K562 (cell line): Measurements from ENCODE around the gene MED31. TPM values are rescaled to one million over a fixed set of nuclear protein-coding genes. Genes with fewer than 3 reads are reported as not detected.

ENCODE experiments used
- ATAC-seq: fragments of 200-7000 bp; cut with Tn5 transposase; 3 replicates; pipeline ENCODE4 v1.9.1; 2020; ENCODE audit warnings: moderate library complexity
- BruUV-seq: library from RNA; stranded (reverse); fragments of 400-500 nt; replicated peaks from 2 replicates; lab custom pipeline; 2021; lab: Mats Ljungman, UMichigan
- CTCF ChIA-PET: fragments of 300-600 bp; formaldehyde crosslinking; extraction: SDS; loops from one replicate; lab custom pipeline; 2021; ENCODE audit warnings: low intra/inter-chr PET ratio; lab: Yijun Ruan, JAX
- POLR2A ChIA-PET: fragments of 300-600, 350-650 bp; sonication (Branson Sonifier 250); formaldehyde crosslinking; extraction: SDS; loops from one replicate; lab custom pipeline; 2021; ENCODE audit warnings: antibody characterized with exemption, inconsistent platforms; lab: Yijun Ruan, JAX
- DNase-seq, 4 experiments: peaks; one replicate each; pipeline versions ENCODE4 v3.0.0 to v3.0.0-alpha.2; 2011 to 2018; ENCODE audit warnings: low spot score in 3 of 4, mixed read lengths in 3 of 4; ENCODE audit errors: extremely low read depth in 1 of 4
- FAIRE-seq: peaks from 2 replicates; lab custom pipeline; 2011; peaks lifted over from hg19 to GRCh38; lab: Jason Lieb, UNC
- H2AFZ ChIP-seq: 2 replicates; pipeline ENCODE4 v1.6.0; 2011; ENCODE audit warnings: low read depth, low read length, control low read depth, inconsistent platforms
- H3K27ac ChIP-seq: fragments of 200-600 bp; 3 replicates; pipeline ENCODE4 v1.8.0; 2011; ENCODE audit warnings: low read depth, mild to moderate bottlenecking, control low read depth, inconsistent platforms, low read length, moderate library complexity, mixed read lengths; ENCODE audit errors: extremely low read depth
- H3K27me3 ChIP-seq, 2 experiments: fragments of 300-600 bp in 1 of 2; 2 replicates in 1 of 2; 3 replicates in 1 of 2; pipeline versions ENCODE4 v1.6.0 to v1.8.0; 2011; ENCODE audit warnings: inconsistent platforms in 2 of 2, low read length in 2 of 2, mild to moderate bottlenecking in 1 of 2, mixed read lengths in 1 of 2, moderate library complexity in 1 of 2; ENCODE audit not compliant: control insufficient read depth in 2 of 2, insufficient read depth in 2 of 2
- H3K36me3 ChIP-seq: fragments of 300-600 bp; 3 replicates; pipeline ENCODE4 v1.8.0; 2011; ENCODE audit warnings: mild to moderate bottlenecking, low read length, inconsistent platforms; ENCODE audit not compliant: control insufficient read depth, insufficient read depth
- H3K4me1 ChIP-seq, 2 experiments: fragments of 200-600 bp in 1 of 2; replicated peaks in 1 of 2; 2 replicates in 1 of 2; 3 replicates in 1 of 2; pipeline versions ENCODE4 v1.5.1 to v1.8.0; 2011; ENCODE audit warnings: inconsistent platforms in 2 of 2, low read length in 2 of 2, mild to moderate bottlenecking in 1 of 2, mixed read lengths in 1 of 2, moderate library complexity in 1 of 2; ENCODE audit not compliant: control insufficient read depth in 2 of 2, insufficient read depth in 2 of 2
- H3K4me2 ChIP-seq: 2 replicates; pipeline ENCODE4 v1.6.1; 2011; ENCODE audit warnings: low read length, control low read depth, inconsistent platforms, mixed read lengths; ENCODE audit not compliant: insufficient read depth
- H3K4me3 ChIP-seq: fragments of 200-600 bp; sonication (generic), shearing (Covaris generic); 2 replicates; pipeline ENCODE4 v1.5.1; 2016; ENCODE audit warnings: control low read depth, inconsistent platforms
- H3K79me2 ChIP-seq: fragments of 200-600 bp; 3 replicates; pipeline ENCODE4 v1.8.0; 2011; ENCODE audit warnings: low read length, inconsistent platforms; ENCODE audit not compliant: control insufficient read depth, insufficient read depth
- H3K9ac ChIP-seq, 2 experiments: 2 replicates each; pipeline versions ENCODE4 v1.6.0 to v1.6.1; 2011; ENCODE audit warnings: low read depth in 2 of 2, low read length in 2 of 2, control low read depth in 1 of 2, inconsistent platforms in 1 of 2, mild to moderate bottlenecking in 1 of 2, mixed read lengths in 1 of 2; ENCODE audit not compliant: insufficient read depth in 1 of 2
- H3K9me1 ChIP-seq: one replicate; pipeline ENCODE4 v1.6.0; 2011; ENCODE audit warnings: inconsistent platforms, mild to moderate bottlenecking, low read length, moderate library complexity; ENCODE audit not compliant: control insufficient read depth, insufficient read depth
- H3K9me3 ChIP-seq: replicated peaks from 2 replicates; pipeline ENCODE4 v1.5.1; 2011; ENCODE audit warnings: low read depth, low read length, inconsistent platforms; ENCODE audit not compliant: control insufficient read depth, insufficient read depth
- H4K20me1 ChIP-seq: replicated peaks from 2 replicates; pipeline ENCODE4 v1.6.1; 2011; ENCODE audit warnings: low read length, inconsistent platforms, mixed read lengths; ENCODE audit not compliant: control insufficient read depth, insufficient read depth
- ATF1 ChIP-seq, 2 experiments: fragments of 450-650 bp in 1 of 2; IDR thresholded peaks; 2 replicates each; pipeline ENCODE4 v1.6.1; 2016; ENCODE audit warnings: missing compliant biosample characterization in 1 of 2, missing genetic modification characterization in 1 of 2
- ATF7 ChIP-seq: fragments of 450-650 bp; IDR thresholded peaks from 2 replicates; pipeline ENCODE4 v1.7.1; 2014; ENCODE audit warnings: mild to moderate bottlenecking, moderate library complexity
- CHD1 ChIP-seq: fragments of 200-600 bp; sonication (generic); IDR thresholded peaks from one replicate; pipeline ENCODE4 v1.6.1; 2012; ENCODE audit warnings: mild to moderate bottlenecking, moderate library complexity, low read length, inconsistent platforms
- DACH1 ChIP-seq: fragments of 450-650 bp; IDR thresholded peaks from 2 replicates; pipeline ENCODE4 v1.6.1; 2018; ENCODE audit not compliant: partially characterized antibody
- FOXK2 ChIP-seq, 2 experiments: fragments of 450-650 bp; IDR thresholded peaks in 1 of 2; conservative IDR thresholded peaks in 1 of 2; 2 replicates each; pipeline ENCODE4 v1.6.1; 2016; ENCODE audit warnings: low read depth in 2 of 2, mild to moderate bottlenecking in 1 of 2
- HDAC2 ChIP-seq: fragments of 450-650 bp; IDR thresholded peaks from 2 replicates; pipeline ENCODE4 v1.6.1; 2016; ENCODE audit warnings: mild to moderate bottlenecking
- HNRNPH1 ChIP-seq: fragments of 200-400 bp; formaldehyde crosslinking; optimal IDR thresholded peaks from 2 replicates; pipeline ENCODE3; 2017; ENCODE audit warnings: low read depth, mild to moderate bottlenecking, low read length, moderate library complexity
- KAT7 ChIP-seq: sonication (generic); formaldehyde crosslinking; IDR thresholded peaks from 2 replicates; pipeline ENCODE4 v1.8.0; 2022; ENCODE audit warnings: missing genetic modification reagents, mild to moderate bottlenecking, borderline replicate concordance
- KDM1A ChIP-seq, 2 experiments: fragments of 450-650 bp; IDR thresholded peaks; 2 replicates each; pipeline ENCODE4 v1.6.1; 2016; ENCODE audit warnings: mild to moderate bottlenecking in 2 of 2
- MTF1 ChIP-seq: fragments of 250-450 bp; sonication (Bioruptor Pico); IDR thresholded peaks from 2 replicates; pipeline ENCODE4 v1.9.0; 2021; ENCODE audit warnings: moderate library complexity, mild to moderate bottlenecking, inconsistent platforms, borderline replicate concordance
- PHF21A ChIP-seq: fragments of 450-650 bp; IDR thresholded peaks from 2 replicates; pipeline ENCODE4 v1.6.1; 2017; ENCODE audit warnings: low read depth, borderline replicate concordance
- RBM17 ChIP-seq: fragments of 200-400 bp; formaldehyde crosslinking; IDR thresholded peaks from 2 replicates; pipeline ENCODE4 v1.6.1; 2017; ENCODE audit warnings: low read depth, mild to moderate bottlenecking, low read length, borderline replicate concordance
- TCFL5 ChIP-seq: fragments of 250-450 bp; sonication (Bioruptor Pico); conservative IDR thresholded peaks from 2 replicates; pipeline ENCODE4 v1.6.1; 2021; ENCODE audit warnings: mild to moderate bottlenecking, moderate library complexity, matching md5 sums
- ZNF165 ChIP-seq: fragments of 250-450 bp; sonication (Bioruptor Pico); IDR thresholded peaks from 2 replicates; pipeline ENCODE4 v1.4.0; 2020; ENCODE audit warnings: borderline replicate concordance
- WGBS: fragments of 100-300 bp; shearing (Covaris generic); methylation state at CpG from one replicate; pipeline ENCODE4 v1.1.6; 2016; ENCODE audit warnings: low coverage, mixed read lengths; ENCODE audit not compliant: insufficient coverage; ENCODE audit errors: missing lambda C conversion rate; 5-methylcytosine and 5-hydroxymethylcytosine counted together
- in situ Hi-C: fragments of 300-500 bp; cut with MboI; formaldehyde crosslinking; loops from 4 replicates; pipeline ENCODE4 v1.15.0; 2018; ENCODE audit warnings: inconsistent platforms, mixed read lengths
- intact Hi-C: fragments of 100-400 bp; cut with micrococcal nuclease; formaldehyde crosslinking; loops from 2 replicates; pipeline ENCODE4 v1.14.2; 2022
- polyA plus RNA-seq, 8 experiments: library from polyadenylated mRNA; depleted of rRNA in 4 of 8; stranded (reverse) in 5 of 8; unstranded in 3 of 8; fragments of >200 nt; fragmentation: Nextera tagmentation in 2 of 8; fragmentation: Illumina TruSeq in 1 of 8; extraction: Ambion mirVana in 2 of 8; extraction: Trizol in 1 of 8; gene quantifications; 2 replicates each; pipeline versions ENCODE4 v1.2.1 to v1.2.3, GENCODE V29; 2011 to 2014; ENCODE audit warnings: inconsistent platforms in 1 of 8, missing spikeins in 1 of 8
- total RNA-seq, 7 experiments: library from RNA; depleted of rRNA in 6 of 7; stranded (reverse); fragments of >200 nt in 6 of 7; fragmentation: Illumina TruSeq in 2 of 7; extraction: Trizol in 2 of 7; gene quantifications; 2 replicates each; pipeline versions ENCODE4 v1.2.1 to v1.2.3, GENCODE V29; 2011 to 2021; ENCODE audit warnings: low replicate concordance in 1 of 7
- TF ChIP-seq, protein P1 (sequence below): fragments of 250-450 bp; sonication (Bioruptor Pico); IDR thresholded peaks from 2 replicates; pipeline ENCODE4 v1.9.0; 2021; ENCODE audit warnings: mild to moderate bottlenecking
- TF ChIP-seq, protein P2 (sequence below): sonication (generic); formaldehyde crosslinking; IDR thresholded peaks from 2 replicates; pipeline ENCODE4 v1.8.0; 2022; ENCODE audit warnings: mild to moderate bottlenecking, missing genetic modification reagents
- TF ChIP-seq, protein P3 (sequence below): sonication (generic); formaldehyde crosslinking; IDR thresholded peaks from 2 replicates; pipeline ENCODE4 v1.8.0; 2022; ENCODE audit warnings: mild to moderate bottlenecking, missing genetic modification reagents

The MED31 gene
- total and polyA plus RNA-seq, 9 of the 15 experiments (the other 6 are each of a cell fraction or from before 2014, with no cell fraction given), result 6.4 to 39.9 (median 14.6) TPM

DNA sequence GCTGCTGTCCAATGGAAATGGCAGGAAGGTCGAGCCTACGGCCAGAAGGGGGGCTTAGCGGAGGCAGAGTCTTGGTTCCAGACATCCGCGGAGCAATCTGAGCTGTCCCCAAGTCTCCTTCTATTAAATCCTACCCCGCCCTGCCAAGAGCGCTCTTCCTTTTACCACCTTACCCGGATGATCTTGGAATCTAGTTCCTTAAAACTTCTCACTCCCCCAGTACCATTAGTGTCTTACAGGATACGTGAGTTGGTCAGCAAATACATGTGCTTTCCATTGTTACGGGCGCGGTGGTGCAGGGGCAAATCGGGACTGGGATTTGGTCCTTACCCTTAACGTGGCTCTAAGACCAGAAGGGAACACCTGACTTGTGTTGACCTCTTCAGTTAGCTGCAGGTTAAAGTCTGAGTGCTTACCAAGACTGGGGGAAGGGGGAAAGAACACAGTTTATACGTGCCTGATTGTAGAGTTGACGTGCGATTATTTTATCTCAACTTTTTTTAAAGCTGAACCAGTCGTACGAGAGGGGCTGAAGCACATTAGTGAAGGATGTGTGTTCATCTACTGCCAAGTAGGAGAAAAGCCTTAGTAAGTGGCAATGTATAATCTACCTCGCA lies 10.1 kb downstream of the MED31 start:
- no peaks in the 10 kb centered on the region for H4K20me1 ChIP-seq
- in situ Hi-C loops (no loop called here), intact Hi-C loops (loop anchor here (10.0 kb wide), 2 partner anchors 187 to 1357 kb away; partner anchors contain the start of gene RABEP1)
- H3K79me2 ChIP-seq, result peaks cover 52% of the 10 kb centered on the region
- peaks cover 42% of the 10 kb centered on the region; the same call in 2 of the 3 replicates for H3K36me3 ChIP-seq
- no peaks in the 10 kb centered on the region for H3K27me3 ChIP-seq
- peak overlapping the region; percentile 68 for H3K4me3 ChIP-seq
- H2AFZ ChIP-seq, result peak overlapping the region; percentile 98
- ChIA-PET CTCF (no interaction called here), POLR2A (interaction anchor here (0.6 to 2.1 kb wide), 3 partner anchors 10 to 207 kb away, joined by 3 to 13 read pairs (median 3); partner anchors contain the start of genes C17orf100 and MED31)
- peak overlapping the region; percentile 86 for H3K4me2 ChIP-seq
- DNase-seq (peak in 1 of 4 experiments; percentile 37), FAIRE-seq (peak; percentile 70), ATAC-seq (peak; percentile 20)
- H3K4me1 ChIP-seq, result peaks cover 8 to 43% of the 10 kb centered on the region in 2 experiments; a peak in 4 of 5 replicates
- TSS peak; percentile 55 for BruUV-seq
- H3K9ac ChIP-seq, result peak overlapping the region; percentile 72 to 97
- H3K27ac ChIP-seq, result peak overlapping the region; percentile 86
- 1% methylated on average over 20 of the region's 20 CpGs for WGBS
- no peaks in the 10 kb centered on the region for H3K9me1 ChIP-seq
- H3K9me3 ChIP-seq, result no peaks in the 10 kb centered on the region
- TF ChIP-seq, protein P1, sequence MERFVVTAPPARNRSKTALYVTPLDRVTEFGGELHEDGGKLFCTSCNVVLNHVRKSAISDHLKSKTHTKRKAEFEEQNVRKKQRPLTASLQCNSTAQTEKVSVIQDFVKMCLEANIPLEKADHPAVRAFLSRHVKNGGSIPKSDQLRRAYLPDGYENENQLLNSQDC (CRISPR knock-in tag), result no peak
- TF ChIP-seq FOXK2 (conservative IDR thresholded peaks at IDR 0.05 in 1 of 2, IDR thresholded peaks at IDR 0.05 in 1 of 2; ENCODE audit: low read depth in 2 of 2) (peak in 1 of 2 experiments; percentile 41; a peak in 1 of 4 replicates), HDAC2 (no peak), MTF1 (CRISPR knock-in tag) (no peak), PHF21A (peak; percentile 82; the same call in 1 of the 2 replicates), TCFL5 (CRISPR knock-in tag) (no peak), RBM17 (no peak), KDM1A (IDR thresholded peaks at IDR 0.05) (0 out of 4 replicates have a peak, but pooled peaks of 1 of the 2 experiments have one; percentile 25), ZNF165 (no peak), ATF7 (0 out of 2 replicates have a peak, but pooled peaks have one; percentile 20), KAT7 (CRISPR knock-in tag) (no peak), ATF1 (CRISPR knock-in tag; IDR thresholded peaks at IDR 0.05) (no peak), ATF1 (tag; IDR thresholded peaks at IDR 0.05) (0 out of 2 replicates have a peak, but pooled peaks have one; percentile 26), HNRNPH1 (no peak), CHD1 (peak; percentile 1), DACH1 (no peak)
- TF ChIP-seq, protein P2, sequence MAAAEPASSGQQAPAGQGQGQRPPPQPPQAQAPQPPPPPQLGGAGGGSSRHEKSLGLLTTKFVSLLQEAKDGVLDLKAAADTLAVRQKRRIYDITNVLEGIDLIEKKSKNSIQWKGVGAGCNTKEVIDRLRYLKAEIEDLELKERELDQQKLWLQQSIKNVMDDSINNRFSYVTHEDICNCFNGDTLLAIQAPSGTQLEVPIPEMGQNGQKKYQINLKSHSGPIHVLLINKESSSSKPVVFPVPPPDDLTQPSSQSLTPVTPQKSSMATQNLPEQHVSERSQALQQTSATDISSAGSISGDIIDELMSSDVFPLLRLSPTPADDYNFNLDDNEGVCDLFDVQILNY (CRISPR knock-in tag), result 0 out of 2 replicates have a peak, but pooled peaks have one; percentile 6
- TF ChIP-seq, protein P3, sequence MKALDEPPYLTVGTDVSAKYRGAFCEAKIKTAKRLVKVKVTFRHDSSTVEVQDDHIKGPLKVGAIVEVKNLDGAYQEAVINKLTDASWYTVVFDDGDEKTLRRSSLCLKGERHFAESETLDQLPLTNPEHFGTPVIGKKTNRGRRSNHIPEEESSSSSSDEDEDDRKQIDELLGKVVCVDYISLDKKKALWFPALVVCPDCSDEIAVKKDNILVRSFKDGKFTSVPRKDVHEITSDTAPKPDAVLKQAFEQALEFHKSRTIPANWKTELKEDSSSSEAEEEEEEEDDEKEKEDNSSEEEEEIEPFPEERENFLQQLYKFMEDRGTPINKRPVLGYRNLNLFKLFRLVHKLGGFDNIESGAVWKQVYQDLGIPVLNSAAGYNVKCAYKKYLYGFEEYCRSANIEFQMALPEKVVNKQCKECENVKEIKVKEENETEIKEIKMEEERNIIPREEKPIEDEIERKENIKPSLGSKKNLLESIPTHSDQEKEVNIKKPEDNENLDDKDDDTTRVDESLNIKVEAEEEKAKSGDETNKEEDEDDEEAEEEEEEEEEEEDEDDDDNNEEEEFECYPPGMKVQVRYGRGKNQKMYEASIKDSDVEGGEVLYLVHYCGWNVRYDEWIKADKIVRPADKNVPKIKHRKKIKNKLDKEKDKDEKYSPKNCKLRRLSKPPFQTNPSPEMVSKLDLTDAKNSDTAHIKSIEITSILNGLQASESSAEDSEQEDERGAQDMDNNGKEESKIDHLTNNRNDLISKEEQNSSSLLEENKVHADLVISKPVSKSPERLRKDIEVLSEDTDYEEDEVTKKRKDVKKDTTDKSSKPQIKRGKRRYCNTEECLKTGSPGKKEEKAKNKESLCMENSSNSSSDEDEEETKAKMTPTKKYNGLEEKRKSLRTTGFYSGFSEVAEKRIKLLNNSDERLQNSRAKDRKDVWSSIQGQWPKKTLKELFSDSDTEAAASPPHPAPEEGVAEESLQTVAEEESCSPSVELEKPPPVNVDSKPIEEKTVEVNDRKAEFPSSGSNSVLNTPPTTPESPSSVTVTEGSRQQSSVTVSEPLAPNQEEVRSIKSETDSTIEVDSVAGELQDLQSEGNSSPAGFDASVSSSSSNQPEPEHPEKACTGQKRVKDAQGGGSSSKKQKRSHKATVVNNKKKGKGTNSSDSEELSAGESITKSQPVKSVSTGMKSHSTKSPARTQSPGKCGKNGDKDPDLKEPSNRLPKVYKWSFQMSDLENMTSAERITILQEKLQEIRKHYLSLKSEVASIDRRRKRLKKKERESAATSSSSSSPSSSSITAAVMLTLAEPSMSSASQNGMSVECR (CRISPR knock-in tag), result peak; percentile 12
